HepG2 (cell line): ENCODE results near the gene TSC22D2. TPM values are rescaled to one million over a fixed set of nuclear protein-coding genes. Genes with fewer than 3 reads are reported as not detected.

Source experiments
- HHEX ChIP-seq: IDR thresholded peaks from 2 replicates; pipeline ENCODE4 v1.6.1; 2016; ENCODE audit warnings: control low read depth
- NAIF1 ChIP-seq: sonication (generic); formaldehyde crosslinking; IDR thresholded peaks from 2 replicates; pipeline ENCODE4 v1.5.0; 2020; ENCODE audit warnings: mild to moderate bottlenecking, missing genetic modification reagents, borderline replicate concordance
- NBN ChIP-seq: fragments of 450-650 bp; conservative IDR thresholded peaks from 2 replicates; pipeline ENCODE4 v1.6.1; 2017
- UBTF ChIP-seq: sonication (generic); formaldehyde crosslinking; IDR thresholded peaks from 2 replicates; pipeline ENCODE4 v1.4.0; 2020; ENCODE audit warnings: mild to moderate bottlenecking, missing genetic modification reagents
- ZNF597 ChIP-seq: sonication (generic); formaldehyde crosslinking; IDR thresholded peaks from 2 replicates; pipeline ENCODE4 v1.5.0; 2020; ENCODE audit warnings: missing genetic modification reagents
- ZNF660 ChIP-seq: sonication (generic); formaldehyde crosslinking; IDR thresholded peaks from 2 replicates; pipeline ENCODE4 v1.5.1; 2020; ENCODE audit warnings: mild to moderate bottlenecking, low read depth, missing genetic modification reagents, borderline replicate concordance
- polyA plus RNA-seq, 8 experiments: library from polyadenylated mRNA; depleted of rRNA in 3 of 8; stranded (reverse) in 7 of 8; unstranded in 1 of 8; fragments of >200 nt; fragmentation: Illumina TruSeq in 4 of 8; extraction: Trizol in 4 of 8; gene quantifications; 2 replicates each; pipeline versions ENCODE4 v1.2.1 to v1.2.3, GENCODE V29; 2011 to 2016; ENCODE audit warnings: low read depth in 4 of 8, missing spikeins in 1 of 8, mixed read lengths in 1 of 8; ENCODE audit not compliant: insufficient read depth in 1 of 8
- total RNA-seq, 5 experiments: library from RNA; depleted of rRNA; stranded (reverse); fragments of >200 nt; fragmentation: Illumina TruSeq; extraction: Trizol; gene quantifications; 2 replicates each; pipeline ENCODE4 v1.2.3, GENCODE V29; 2016; ENCODE audit warnings: low read depth in 1 of 5
- TF ChIP-seq, protein P1 (sequence below): IDR thresholded peaks from 2 replicates; pipeline ENCODE4 v1.6.1; 2016; ENCODE audit warnings: low read depth, missing genetic modification reagents, missing compliant biosample characterization

TSC22D2 gene
- total and polyA plus RNA-seq, 2 of the 13 experiments (the other 11 are each of a cell fraction or from before 2014, with no cell fraction given) = 4.6 to 8.2 TPM

GRCh38 chr3:150414959-150415358, 6.9 kb downstream of the TSC22D2 start (continued):
- TF ChIP-seq UBTF (no peak), NAIF1 (no peak), HHEX (CRISPR knock-in tag) (no peak), ZNF660 (CRISPR knock-in tag) (no peak), NBN (no peak), ZNF597 (no peak)
- TF ChIP-seq, protein P1, sequence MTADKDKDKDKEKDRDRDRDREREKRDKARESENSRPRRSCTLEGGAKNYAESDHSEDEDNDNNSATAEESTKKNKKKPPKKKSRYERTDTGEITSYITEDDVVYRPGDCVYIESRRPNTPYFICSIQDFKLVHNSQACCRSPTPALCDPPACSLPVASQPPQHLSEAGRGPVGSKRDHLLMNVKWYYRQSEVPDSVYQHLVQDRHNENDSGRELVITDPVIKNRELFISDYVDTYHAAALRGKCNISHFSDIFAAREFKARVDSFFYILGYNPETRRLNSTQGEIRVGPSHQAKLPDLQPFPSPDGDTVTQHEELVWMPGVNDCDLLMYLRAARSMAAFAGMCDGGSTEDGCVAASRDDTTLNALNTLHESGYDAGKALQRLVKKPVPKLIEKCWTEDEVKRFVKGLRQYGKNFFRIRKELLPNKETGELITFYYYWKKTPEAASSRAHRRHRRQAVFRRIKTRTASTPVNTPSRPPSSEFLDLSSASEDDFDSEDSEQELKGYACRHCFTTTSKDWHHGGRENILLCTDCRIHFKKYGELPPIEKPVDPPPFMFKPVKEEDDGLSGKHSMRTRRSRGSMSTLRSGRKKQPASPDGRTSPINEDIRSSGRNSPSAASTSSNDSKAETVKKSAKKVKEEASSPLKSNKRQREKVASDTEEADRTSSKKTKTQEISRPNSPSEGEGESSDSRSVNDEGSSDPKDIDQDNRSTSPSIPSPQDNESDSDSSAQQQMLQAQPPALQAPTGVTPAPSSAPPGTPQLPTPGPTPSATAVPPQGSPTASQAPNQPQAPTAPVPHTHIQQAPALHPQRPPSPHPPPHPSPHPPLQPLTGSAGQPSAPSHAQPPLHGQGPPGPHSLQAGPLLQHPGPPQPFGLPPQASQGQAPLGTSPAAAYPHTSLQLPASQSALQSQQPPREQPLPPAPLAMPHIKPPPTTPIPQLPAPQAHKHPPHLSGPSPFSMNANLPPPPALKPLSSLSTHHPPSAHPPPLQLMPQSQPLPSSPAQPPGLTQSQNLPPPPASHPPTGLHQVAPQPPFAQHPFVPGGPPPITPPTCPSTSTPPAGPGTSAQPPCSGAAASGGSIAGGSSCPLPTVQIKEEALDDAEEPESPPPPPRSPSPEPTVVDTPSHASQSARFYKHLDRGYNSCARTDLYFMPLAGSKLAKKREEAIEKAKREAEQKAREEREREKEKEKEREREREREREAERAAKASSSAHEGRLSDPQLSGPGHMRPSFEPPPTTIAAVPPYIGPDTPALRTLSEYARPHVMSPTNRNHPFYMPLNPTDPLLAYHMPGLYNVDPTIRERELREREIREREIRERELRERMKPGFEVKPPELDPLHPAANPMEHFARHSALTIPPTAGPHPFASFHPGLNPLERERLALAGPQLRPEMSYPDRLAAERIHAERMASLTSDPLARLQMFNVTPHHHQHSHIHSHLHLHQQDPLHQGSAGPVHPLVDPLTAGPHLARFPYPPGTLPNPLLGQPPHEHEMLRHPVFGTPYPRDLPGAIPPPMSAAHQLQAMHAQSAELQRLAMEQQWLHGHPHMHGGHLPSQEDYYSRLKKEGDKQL (CRISPR knock-in tag) = no peak
- TF ChIP-seq, all 625 proteins: peak for 0
